Sciatic nerve (tissue), 2 donors: ENCODE data around the gene MZT1. TPM values are rescaled to one million over a fixed set of nuclear protein-coding genes. Genes with fewer than 3 reads are reported as not detected.

Source experiments
- ATAC-seq: fragments of 200-7000 bp; cut with Tn5 transposase; one replicate; pipeline ENCODE4 v1.9.1; 2020; ENCODE audit warnings: mild to moderate bottlenecking, moderate library complexity
- DNase-seq: peaks from one replicate; pipeline ENCODE4 v3.0.0-alpha.2; 2020; ENCODE audit warnings: low spot score
- intact Hi-C: fragments of 100-400 bp; cut with DNase I; formaldehyde crosslinking; loops from one replicate; pipeline ENCODE4 v1.14.2; 2022
- total RNA-seq: library from RNA; stranded (reverse); fragmentation: NEBNext Ultra II Directional; extraction: Animal tissue kit (Norgen Biotek cat#: 25700); gene quantifications from one replicate; pipeline ENCODE4 v1.2.1, GENCODE V29; 2021
- donor health status: DM: no; HTN: no; CAD: no.
- donor health status: DM: no; HTN: no; CAD: no.

MZT1 gene
- total RNA-seq, 1 donor from 2014 or later = 9.0 TPM

DNA sequence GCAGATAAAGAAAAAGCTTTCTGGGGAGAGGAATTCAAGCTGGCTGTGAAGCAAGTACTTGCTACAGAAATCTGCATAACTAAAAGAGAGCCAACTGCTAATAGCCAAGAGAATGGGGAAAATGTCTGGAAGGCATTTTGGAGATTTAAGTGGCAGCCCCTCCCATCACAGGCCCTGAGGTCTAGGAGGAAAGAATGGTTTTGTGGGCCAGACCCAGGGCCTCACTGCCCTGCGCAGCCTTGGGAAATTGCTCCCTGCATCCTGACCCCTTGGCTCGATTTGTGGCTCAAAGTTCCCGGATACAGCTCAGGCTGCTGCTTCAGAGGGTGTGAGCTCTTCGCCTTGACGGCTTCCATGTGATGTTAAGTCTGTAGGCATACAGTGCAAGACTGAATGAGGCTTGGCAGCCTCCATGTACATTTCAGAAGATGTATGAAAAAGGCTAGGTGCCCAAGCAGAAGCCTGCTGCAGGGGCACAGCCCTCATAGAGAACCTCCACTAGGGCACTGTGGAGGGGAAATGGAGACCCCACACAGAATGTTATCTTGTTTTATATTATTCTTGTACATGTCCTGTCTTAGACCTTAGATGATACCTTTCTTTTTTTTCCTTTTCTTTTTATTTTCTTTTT is 34.4 kb downstream of the MZT1 start:
- ATAC-seq (no peak), DNase-seq (no peak)
- intact Hi-C loops = no loop called here

DNA sequence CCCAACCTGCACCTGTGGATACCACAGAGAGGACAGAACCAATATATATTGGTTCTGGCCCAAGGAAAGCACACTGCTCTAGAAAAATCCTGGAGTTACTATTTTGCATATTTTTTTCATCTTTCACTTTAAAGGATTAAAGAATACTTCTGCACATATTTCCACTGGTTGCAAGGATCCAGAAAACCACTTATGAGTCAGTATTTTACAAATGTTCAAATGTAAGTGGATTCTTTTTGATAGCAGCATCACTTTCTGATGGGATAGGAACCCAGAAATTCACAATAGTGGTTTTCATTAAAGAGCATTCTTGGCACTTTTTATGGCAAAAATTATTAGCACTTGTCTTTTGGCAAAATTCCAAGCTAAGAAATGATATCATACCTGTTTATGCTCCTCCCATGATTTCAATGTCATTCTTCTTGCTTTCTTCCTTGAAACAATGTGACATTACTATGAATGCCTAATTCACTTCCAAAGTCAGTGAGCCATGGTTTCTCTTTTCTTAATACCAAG is 38.2 kb downstream of the MZT1 start:
- no peak for ATAC-seq
- intact Hi-C loops = no loop called here
- DNase-seq = no peak

DNA sequence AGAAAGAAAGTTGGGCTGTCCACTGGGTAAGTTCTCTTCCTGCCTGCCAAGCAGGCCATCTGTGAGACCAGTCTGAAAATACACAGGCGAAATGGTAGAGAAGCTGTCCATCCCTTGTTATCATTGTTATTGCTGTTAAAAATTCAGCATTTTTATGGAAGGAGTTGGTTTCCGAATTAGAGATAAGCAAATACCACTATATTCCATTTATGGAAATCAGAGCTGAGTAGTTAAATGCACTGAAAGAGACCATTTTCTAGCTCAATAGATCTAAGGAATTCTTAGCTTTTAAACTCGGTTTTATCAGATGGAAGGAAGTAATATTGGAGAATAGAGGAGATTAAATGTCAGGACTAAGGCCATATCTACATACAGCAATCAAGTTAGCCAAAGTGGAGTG is 40.7 kb downstream of the MZT1 start:
- DNase-seq (no peak), ATAC-seq (no peak)
- intact Hi-C loops = no loop called here

DNA sequence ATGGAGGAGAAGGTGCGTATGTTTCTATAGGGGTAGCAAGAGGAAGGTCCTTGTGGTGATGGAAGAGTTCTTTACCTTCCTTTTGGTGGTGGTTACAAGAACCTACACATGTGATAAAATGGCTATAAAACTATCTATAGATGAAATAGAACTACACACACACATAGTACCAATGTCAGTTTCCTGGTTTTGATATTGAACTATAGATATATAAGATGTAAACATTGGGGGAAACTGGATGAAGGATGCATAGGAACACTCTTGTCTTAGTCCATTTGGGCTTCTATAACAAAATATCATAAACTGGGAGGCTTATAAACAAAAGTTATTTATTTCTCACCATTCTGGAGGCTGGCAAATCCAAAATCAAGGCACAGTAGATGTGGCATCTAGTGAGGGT is 47.1 kb downstream of the MZT1 start:
- DNase-seq (no peak), ATAC-seq (no peak)
- intact Hi-C loops = no loop called here

DNA sequence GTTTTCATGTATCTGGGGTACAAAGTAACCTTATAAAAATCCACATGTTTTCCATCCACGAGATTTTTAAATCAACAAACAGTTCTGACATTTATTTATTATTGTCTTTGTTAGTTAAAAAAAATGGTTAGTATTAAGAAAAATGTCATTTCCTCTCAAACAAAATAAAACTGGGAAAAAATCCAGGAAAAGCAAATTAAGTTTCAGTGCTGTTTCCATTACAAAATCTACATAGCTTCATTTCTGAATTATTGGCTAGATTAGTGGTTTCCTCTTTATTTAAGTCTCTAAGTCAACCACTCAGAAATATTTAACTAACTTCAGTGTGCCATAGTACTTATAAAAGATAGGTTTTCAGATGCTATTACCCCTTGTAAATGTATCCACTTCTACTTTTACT is 49.1 kb downstream of the MZT1 start:
- ATAC-seq = no peak
- intact Hi-C loops = no loop called here
- DNase-seq = no peak

DNA sequence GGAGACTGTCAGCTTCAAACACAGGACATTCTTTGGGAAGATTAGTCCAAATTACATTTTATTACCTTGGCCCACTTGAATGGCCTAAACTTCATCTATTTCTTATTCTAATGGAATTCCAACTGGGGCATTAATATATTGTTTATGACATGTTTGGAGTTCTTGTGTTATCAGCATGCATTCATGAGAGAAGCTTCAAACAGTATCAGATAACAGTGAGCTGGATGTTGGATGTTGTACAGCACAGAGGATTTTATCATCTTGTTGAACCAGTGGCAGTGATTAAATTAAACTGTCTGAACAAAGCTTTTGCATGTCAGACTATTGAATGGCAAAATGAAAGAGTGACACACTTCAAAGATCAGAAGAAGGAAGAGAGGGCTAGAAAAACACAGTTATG is 50.0 kb downstream of the MZT1 start:
- intact Hi-C loops = no loop called here
- no peak for ATAC-seq

DNA sequence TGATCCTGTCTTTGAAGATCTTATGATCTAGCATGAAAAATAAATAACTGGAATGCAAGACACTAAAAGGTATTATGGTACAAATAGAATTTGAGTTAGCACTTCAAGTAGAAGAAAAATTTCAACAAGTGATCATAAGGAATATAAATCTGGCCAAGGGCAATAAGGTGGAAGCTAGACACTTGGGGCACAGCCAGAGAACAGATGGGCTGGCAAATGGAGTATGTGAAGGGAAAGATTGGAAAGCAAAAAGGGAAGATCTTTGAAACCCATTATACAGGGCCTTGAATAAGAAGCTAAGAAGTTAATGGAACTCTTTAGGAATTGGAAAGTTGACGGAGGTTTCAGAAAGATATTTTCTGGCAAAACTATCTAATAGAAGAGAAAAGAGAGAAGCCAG is 61.0 kb downstream of the MZT1 start:
- no peak for DNase-seq
- intact Hi-C loops = no loop called here
- no peak for ATAC-seq

More for the DNA sequence above, 50.0 kb downstream of the MZT1 start:
- no peak for DNase-seq

DNA sequence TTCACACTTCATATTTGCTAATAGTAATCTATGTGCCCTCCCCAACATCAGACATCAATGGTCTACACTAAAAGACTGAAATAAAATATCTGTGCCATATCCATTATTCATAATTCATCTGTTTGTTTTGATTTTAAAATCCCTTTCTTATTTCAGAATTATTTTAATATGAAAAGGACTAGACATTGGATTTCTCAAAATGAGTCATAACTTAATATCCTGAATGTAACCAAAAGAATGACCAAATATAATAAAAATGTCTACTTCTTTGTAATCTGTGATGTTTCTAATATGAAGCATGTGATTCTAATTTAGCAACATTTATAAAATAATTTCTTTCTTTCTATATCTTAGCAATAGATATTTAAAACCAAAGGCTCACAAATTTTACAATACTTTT is 64.9 kb downstream of the MZT1 start:
- intact Hi-C loops = no loop called here
- ATAC-seq (no peak), DNase-seq (no peak)

Other genes starting within 250 kb of the MZT1 start
- 2.4 TPM for gene BORA, start 294 bp upstream of the MZT1 start, total RNA-seq
- 31.7 TPM for gene DIS3, start 54.3 kb upstream of the MZT1 start, total RNA-seq
- gene PIBF1, start 54.5 kb upstream of the MZT1 start, total RNA-seq = 36.1 TPM